ENCODE results near the gene ZC3H6. TPM values are rescaled to one million over a fixed set of nuclear protein-coding genes. Genes with fewer than 3 reads are reported as not detected.
"Not testable (repeated sequence)": the region's sequence is repeated elsewhere in the genome, so short reads cannot be mapped to it uniquely, and the experiment has no call there.

ZC3H6 gene
- polyA plus RNA-seq, 10 donors, result 3.2 to 8.3 (median 4.6) TPM

DNA sequence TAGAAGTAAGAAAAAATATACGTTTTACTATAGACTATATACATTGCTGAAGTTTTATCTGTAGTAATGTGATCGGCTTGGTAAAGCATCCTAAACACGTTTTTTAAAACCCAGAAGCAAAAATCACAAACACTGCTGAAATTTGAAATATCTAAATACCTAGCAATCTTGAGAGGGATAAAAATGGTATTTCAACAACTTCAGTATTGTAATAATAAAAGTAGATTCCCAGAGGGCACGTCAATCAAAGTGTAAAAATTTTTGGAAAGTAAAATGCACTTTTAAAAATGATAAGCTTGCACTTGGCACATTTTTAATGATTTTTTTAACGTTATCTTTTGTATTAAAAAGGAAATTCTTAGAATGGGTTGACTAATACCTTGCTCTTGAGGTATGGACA, 1.6 kb downstream of the ZC3H6 start:
- no peak for DNase-seq

DNA sequence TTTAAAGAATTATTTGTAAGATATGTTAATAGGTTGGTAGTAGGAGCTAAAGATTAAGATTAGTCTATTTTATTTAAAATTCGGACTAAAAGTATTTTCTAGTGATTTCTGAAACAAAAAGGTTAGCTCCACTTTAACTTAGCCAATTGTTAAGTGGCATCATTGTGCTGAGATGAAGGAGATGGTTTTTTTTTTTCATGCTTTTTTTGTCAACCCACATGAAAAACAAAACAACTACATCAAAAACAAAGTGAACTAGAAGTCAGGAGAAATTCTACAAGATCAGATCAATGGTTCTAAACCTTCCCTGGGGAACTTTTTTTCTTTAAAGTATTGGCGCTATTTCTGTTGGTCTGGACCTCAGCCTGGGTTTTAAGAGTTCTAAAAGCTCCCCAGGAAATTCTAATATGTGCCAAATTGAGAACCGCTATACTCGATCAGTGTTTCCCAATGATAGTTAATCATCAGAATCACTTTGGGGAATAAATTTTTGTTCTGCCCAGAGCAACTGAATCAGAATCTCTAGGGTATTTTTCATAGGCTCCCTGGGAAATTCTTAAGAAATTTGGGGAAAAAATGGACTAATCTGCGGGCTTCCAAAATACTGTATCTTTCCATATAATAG, 2.3 kb downstream of the ZC3H6 start:
- peak in 1 of 3 donors; percentile 28 for DNase-seq

GRCh38 chr2:112282066-112282465, 6.7 kb downstream of the ZC3H6 start:
- not testable (repeated sequence) for DNase-seq

- not testable (repeated sequence) for DNase-seq
Measured at GRCh38 chr2:112283535-112283934, 8.1 kb downstream of the ZC3H6 start.

- DNase-seq, result no peak
Measured at GRCh38 chr2:112290088-112290487, 14.7 kb downstream of the ZC3H6 start.

DNA sequence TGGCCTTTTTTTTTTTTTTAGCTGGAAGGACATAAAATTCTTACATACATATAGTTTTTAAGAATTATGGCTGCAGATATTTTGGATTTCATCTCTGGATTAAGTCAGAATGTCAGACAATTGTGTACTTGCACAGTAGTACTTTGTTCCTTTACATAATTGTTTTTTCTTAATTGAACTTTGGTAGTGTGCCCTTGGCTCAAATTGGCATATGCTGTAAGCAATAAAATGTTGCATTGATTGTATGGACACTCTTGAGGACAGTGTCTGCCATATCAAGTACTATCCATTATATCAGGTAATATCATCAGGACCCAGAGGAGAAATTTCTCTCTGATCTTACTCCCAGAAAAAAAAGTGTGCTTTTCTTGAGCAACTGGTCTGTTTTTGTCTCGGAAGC, 15.3 kb downstream of the ZC3H6 start:
- no peak for DNase-seq

DNA sequence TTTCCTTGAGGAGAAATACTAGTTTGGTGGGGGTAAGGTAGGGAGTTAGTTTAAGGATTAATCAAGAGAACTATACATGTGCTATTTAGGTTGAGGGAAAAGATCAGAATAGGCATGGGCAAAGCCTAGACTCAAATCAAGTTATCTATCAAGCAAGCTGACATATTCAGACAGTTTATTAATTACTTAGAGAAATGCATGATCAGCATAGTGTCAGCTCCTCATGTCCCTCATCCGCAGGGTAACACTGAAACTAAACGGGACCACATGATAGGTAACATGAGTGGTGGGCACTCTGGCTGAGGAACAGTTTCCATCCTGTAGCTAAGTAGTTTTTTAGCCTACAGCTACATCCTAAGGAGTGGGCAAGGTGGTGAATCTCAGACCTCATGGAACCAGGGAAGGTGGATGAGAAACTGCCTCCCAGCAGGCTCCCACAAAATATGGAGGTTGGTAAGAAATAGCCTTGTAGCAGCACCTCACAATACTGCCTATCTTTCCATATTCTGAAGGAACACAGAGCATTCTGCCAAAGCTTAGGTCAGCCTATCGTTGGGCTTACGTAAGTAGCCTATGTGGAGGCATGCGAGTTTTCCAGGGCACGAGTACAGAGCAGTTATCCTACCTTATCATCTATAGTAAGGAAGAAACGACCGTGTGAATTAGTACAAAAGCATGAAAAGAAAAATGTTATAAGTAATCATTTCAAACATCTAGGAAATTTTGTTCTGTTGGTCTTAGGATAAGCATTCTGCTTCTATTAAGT, 18.4 kb downstream of the ZC3H6 start:
- no peak for DNase-seq

GRCh38 chr2:112295407-112296078, 20.1 kb downstream of the ZC3H6 start:
- DNase-seq, result no peak

DNA sequence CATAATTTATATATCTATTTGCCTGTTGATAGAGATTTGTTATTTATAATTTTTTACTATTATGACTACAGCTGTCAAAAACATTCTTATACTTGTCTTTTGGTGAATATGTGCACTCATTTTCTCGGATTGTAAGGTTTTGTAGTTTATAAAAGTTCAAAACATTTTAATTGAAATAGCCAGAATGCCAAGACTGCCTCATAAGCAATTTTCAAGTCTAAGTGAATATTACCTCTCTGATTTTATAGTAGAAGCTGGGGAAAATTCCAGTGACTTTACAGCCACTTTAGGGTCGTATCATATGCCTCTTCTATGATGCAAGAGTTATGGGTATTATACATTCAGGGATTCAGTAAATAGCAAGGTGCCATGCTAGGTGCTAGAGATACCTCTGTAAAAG, 21.0 kb downstream of the ZC3H6 start:
- no peak for DNase-seq

- peak in 1 of 3 donors; percentile 16 for DNase-seq
Measured at GRCh38 chr2:112301171-112301584, 25.8 kb downstream of the ZC3H6 start.

GRCh38 chr2:112301973-112302372, 26.6 kb downstream of the ZC3H6 start:
- no peak for DNase-seq

GRCh38 chr2:112304298-112304941, 29.0 kb downstream of the ZC3H6 start:
- no peak for DNase-seq

DNA sequence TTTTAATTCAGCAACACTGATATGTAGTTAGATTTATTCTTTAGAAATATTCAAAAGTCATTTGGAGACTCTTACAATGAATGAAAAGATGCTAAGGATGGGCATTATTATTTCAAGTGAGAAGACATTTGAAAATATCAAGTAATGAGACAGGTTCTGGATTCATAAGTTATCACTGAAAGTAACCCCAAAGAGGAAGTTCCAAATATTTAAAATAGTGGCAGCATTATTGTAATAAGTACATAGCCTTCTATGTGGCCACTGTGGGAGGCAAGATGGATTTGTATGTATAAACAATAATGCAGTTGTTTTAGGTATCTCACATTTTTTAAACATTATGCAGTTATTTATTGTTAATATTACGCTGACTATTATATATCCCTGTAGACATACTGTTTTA, 29.7 kb downstream of the ZC3H6 start:
- no peak for DNase-seq

GRCh38 chr2:112310906-112311305, 35.5 kb downstream of the ZC3H6 start:
- no peak for DNase-seq

GRCh38 chr2:112311932-112312331, 36.5 kb downstream of the ZC3H6 start:
- no peak for DNase-seq

DNA sequence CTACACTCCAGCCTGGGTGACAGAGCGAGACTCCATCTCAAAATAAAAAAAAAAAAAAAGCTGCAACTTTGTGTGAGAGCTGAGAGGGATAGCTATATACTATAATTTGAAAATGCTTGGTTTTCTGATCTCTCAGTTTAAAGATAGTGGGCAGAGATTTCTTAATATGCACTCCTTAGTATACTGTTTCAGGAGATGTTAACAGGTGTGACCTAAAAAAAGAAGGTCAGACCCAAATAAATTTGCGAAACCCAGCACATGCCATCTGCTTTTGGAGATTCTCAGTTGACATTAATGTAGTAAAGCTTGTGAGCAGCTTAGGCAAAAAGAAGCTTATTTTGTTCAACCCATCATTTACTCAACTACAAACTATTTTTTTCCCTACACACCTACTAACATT, 37.4 kb downstream of the ZC3H6 start:
- no peak for DNase-seq

GRCh38 chr2:112314856-112315255, 39.5 kb downstream of the ZC3H6 start:
- no peak for DNase-seq

- DNase-seq, result peak in 1 of 3 donors; percentile 14
Measured at GRCh38 chr2:112317303-112318158, 42.1 kb downstream of the ZC3H6 start.

DNA sequence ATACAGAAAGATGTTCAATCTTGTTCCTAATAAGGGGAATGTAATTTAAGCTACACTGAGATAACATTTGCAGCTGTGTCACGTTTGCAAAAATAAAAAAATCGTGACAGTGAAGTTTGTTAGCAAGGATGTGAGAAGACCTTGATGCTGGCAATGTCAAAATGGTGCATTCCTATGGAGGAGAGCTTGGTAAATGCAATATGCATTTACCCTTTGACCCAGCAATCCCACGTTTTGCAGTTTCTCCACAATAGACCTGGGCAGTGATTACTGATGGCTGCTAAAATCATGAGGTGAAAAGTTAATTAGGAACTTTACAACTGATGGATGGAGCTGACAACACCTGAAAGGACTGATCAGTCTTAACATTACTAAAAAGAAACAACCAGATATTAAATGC, 43.1 kb downstream of the ZC3H6 start:
- no peak for DNase-seq

DNA sequence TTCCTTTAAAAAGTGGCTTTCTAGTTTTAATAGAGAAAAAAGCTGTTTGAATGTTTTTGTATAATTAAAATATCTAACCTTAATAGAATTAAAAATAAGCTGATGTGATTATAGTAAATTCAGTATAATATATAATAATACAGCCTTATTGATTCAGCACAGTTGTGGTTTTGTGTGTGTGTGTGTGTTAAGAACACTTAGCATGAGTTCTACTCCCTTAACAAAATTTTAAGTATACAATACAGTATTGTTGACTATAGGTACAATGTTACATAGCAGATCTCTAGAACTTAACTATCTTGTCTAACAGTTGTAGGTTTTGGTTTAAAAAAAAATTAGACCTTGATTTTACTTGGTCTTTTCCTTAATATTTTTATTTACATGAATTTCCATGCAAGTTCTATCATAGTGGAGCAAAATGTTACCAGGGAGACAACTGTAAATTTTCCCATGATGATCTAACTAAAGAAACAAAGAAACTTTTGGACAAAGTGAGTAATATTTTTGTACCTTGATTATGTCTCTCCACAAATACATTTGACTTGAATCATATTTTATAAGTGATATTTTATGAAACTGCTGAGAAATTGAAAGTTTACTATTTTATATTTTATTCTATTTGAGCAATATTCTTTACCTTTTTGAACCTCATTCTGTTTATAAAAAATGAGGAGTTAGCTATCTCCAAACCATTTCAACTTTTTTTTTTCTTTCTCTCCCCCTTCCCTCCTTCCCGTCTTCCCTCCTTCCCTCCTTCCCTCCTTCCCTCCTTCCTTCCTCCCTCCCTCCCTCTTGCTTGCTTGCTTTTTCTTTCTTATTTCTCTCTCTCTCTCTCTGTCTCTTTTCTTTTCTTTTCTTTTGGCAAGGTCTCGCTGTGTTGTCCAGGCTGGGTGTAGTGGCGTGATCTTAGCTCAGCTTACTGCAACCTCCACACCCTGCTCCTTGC, 46.3 kb downstream of the ZC3H6 start:
- DNase-seq, result no peak

Data from muscle of back (tissue), 11 donors.